HT1080 (cell line): ENCODE results near the gene OR52N4. TPM values are rescaled to one million over a fixed set of nuclear protein-coding genes. Genes with fewer than 3 reads are reported as not detected.

Source experiments
- total RNA-seq: library from RNA; depleted of rRNA; stranded (reverse); fragments of >200 nt; shearing (Covaris generic); gene quantifications from 2 replicates; pipeline ENCODE4 v1.2.3, GENCODE V29; 2014; rRNA removed

Gene OR52N4
- total RNA-seq, 1 experiment from 2014 or later: not detected

Other genes starting within 250 kb of the OR52N4 start
- not detected in 2 replicates for gene UBQLN3, start 244.3 kb upstream of the OR52N4 start, total RNA-seq
- 0.07 TPM in 1 of 2 replicates, not detected in the other for gene UBQLNL, start 237.5 kb upstream of the OR52N4 start, total RNA-seq
- not detected in 2 replicates for gene OR52H1, start 205.7 kb upstream of the OR52N4 start, total RNA-seq
- gene OR52B6, start 173.4 kb upstream of the OR52N4 start, total RNA-seq: not detected in 2 replicates
- 3.6 and 4.8 TPM in 2 replicates for gene TRIM6, start 157.6 kb upstream of the OR52N4 start, total RNA-seq
- 1.9 and 3.6 TPM in 2 replicates for gene TRIM34, start 129.2 kb upstream of the OR52N4 start, total RNA-seq
- 22.5 and 29.2 TPM in 2 replicates for gene TRIM5, start 69.2 kb upstream of the OR52N4 start, total RNA-seq
- gene TRIM22, start 64.5 kb upstream of the OR52N4 start, total RNA-seq: 12.3 and 18.4 TPM in 2 replicates
- gene OR56B1, start 17.8 kb upstream of the OR52N4 start, total RNA-seq: not detected in 2 replicates
- gene OR52N5, start 29.1 kb downstream of the OR52N4 start, total RNA-seq: not detected in 2 replicates
- not detected in 2 replicates for gene OR52N1, start 37.0 kb downstream of the OR52N4 start, total RNA-seq
- not detected in 2 replicates for gene OR52N2, start 54.7 kb downstream of the OR52N4 start, total RNA-seq
- not detected in 2 replicates for gene OR52E6, start 87.7 kb downstream of the OR52N4 start, total RNA-seq
- gene OR52E8, start 103.4 kb downstream of the OR52N4 start, total RNA-seq: not detected in 2 replicates
- not detected in 2 replicates for gene OR52E4, start 126.4 kb downstream of the OR52N4 start, total RNA-seq
- not detected in 2 replicates for gene OR52E5, start 139.0 kb downstream of the OR52N4 start, total RNA-seq
- gene OR56A3, start 188.0 kb downstream of the OR52N4 start, total RNA-seq: not detected in 2 replicates
- not detected in 2 replicates for gene OR56A5, start 214.3 kb downstream of the OR52N4 start, total RNA-seq
- not detected in 2 replicates for gene OR52L1, start 232.7 kb downstream of the OR52N4 start, total RNA-seq